GM19452 (cell line): ENCODE measurements around the gene RPL37A.

Source experiments
- ATAC-seq: cut with Tn5 transposase; IDR thresholded peaks from one replicate; pipeline ENCODE4 v1.9.1; 2021; ENCODE audit not compliant: unreplicated experiment

The RPL37A gene

GRCh38 chr2:216546241-216546640 is 47.6 kb downstream of the RPL37A start:
- ATAC-seq = no peak

GRCh38 chr2:216546641-216547403 is 48.2 kb downstream of the RPL37A start:
- no peak for ATAC-seq

DNA sequence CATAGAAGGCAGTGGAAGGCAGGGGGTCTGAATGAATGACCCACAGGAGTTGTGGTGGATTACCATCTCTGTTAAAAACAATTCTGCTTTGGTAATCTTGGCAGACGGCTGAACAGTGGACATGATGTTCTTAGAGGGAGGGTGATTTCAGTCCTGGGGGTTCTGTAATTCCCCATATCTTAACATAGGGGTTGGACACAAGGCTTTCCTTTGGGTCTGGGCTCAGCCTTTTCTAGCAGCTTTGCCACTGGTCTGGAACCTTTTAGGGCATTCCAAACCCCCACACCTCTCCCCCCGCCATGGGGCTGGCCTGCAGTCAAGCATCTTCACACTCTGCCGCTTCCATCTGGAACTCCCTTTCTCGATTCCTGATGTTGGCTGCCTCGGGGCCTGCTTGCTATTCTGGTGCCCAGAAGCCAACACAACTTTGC is 50.3 kb downstream of the RPL37A start:
- no peak for ATAC-seq

DNA sequence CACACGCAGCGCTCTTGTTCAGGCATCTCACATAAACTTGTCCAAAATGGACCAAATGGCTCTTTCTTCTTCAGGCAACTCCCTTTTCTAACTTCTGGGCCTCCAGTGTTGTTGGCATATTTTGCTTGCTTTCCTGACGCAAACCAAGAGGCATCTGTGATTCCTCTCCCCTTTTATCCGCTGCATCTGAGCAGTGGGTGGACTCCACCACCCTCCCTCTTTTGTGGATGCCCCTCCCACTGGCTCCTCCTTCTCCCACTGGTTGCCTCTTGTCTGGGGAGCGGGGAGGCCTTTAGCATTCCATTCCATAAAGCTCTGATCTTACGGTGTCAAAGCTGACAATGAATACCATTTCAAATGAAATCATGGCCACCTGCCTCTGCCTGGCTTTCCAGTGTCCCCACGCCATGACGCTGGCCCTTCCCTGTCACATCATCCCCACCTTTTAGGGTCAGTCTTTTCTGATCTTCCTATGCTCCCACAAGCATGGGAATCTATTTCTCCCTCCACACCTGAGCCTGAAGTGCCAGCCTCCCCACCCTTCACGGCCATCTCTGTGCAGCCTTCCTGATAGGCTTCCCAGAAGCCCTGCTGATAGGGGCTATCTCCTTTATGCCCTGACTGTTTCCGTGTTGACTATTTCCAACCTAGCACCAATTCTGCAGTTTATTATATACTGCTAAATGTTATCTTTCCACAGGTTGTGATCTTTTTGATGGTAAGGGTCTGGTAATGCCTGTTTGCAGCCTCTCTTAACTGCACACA is 51.5 kb downstream of the RPL37A start:
- no peak for ATAC-seq

DNA sequence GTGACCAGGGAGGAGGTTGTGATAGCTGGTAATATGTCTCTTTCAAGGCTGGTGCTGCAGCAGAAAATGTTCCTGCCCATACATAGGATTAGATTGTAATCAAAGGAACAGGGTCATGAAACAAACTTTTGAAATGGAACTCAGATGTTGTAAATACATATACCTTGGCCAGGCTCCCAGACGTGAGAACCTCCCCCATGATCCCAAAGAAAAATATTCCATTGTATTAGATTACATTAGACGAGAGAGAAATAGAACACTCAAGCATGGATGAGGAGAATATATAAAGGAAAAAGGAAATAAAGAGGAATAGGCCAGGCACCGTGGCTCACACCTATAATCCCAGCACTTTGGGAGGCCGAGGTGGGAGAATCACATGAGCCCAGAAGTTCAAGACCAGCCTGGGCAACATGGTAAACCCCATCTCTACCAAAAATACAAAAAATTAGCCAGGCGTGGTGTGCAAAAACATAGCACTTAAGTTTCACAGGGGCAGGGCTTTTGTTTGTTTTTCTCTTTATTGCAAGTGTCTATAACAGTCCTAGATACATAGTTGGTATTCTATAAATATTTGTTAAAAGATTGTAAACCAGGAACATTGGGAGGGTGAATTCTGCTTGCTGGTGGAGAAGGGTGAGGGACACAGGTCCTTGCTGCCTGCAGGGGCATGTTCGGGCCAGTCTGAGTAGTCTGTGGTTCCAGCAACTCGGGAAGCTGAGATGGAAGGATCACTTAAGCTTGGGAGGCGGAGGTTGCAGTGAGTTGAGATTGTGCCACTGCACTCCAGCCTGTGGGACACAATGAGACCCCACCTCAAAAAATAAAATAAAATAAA is 52.8 kb downstream of the RPL37A start:
- ATAC-seq = no peak

- ATAC-seq = no peak
These were observed 54.4 kb downstream of the RPL37A start for GRCh38 chr2:216553093-216553478.
